Endothelial cell of umbilical vein (primary cell): ENCODE results near the gene SEMA4B.

Experiments
- POLR2A ChIP-seq: IDR thresholded peaks from 2 replicates; pipeline ENCODE4 v1.6.1; 2012; ENCODE audit warnings: low read depth, mild to moderate bottlenecking, control low read depth, low read length
- TF ChIP-seq, protein P1 (sequence below), 2 donors: IDR thresholded peaks; 1 replicate in 1 of 2; 2 replicates in 1 of 2; pipeline ENCODE4 v1.5.1; 2011; ENCODE audit warnings: low read length in 2 of 2, mild to moderate bottlenecking in 2 of 2, moderate library complexity in 2 of 2, control low read depth in 1 of 2, inconsistent platforms in 1 of 2, low read depth in 1 of 2; ENCODE audit not compliant: insufficient read depth in 1 of 2; ENCODE audit errors: extremely low read depth in 1 of 2
- TF ChIP-seq, protein P2 (sequence below): IDR thresholded peaks from 2 replicates; pipeline ENCODE4 v1.6.1; 2011; ENCODE audit not compliant: insufficient read depth, insufficient read length

DNA sequence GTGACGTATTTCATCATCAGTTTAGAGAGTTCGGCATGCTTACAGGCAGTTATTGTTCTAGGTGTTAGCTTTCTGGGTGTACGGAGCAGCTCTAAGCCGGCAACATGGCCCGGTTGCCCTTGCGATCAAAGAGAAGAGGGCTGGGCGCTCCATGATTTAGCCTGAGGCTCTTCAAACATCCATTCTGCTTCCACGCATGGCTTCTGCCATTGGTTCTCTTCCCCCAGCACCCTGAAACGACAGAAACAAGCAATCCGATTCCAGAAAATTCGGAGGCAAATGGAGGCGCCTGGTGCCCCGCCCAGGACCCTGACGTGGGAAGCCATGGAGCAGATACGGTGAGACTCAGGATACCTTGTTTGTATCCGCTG, 64.9 kb downstream of the SEMA4B start:
- TF ChIP-seq, protein P1, sequence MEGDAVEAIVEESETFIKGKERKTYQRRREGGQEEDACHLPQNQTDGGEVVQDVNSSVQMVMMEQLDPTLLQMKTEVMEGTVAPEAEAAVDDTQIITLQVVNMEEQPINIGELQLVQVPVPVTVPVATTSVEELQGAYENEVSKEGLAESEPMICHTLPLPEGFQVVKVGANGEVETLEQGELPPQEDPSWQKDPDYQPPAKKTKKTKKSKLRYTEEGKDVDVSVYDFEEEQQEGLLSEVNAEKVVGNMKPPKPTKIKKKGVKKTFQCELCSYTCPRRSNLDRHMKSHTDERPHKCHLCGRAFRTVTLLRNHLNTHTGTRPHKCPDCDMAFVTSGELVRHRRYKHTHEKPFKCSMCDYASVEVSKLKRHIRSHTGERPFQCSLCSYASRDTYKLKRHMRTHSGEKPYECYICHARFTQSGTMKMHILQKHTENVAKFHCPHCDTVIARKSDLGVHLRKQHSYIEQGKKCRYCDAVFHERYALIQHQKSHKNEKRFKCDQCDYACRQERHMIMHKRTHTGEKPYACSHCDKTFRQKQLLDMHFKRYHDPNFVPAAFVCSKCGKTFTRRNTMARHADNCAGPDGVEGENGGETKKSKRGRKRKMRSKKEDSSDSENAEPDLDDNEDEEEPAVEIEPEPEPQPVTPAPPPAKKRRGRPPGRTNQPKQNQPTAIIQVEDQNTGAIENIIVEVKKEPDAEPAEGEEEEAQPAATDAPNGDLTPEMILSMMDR (IDR thresholded peaks at IDR 0.05; ENCODE audit: extremely low read depth in 1 of 2, insufficient read depth in 1 of 2, low read depth in 1 of 2, low read length in 2 of 2) = no peak
- TF ChIP-seq POLR2A = no peak
- TF ChIP-seq, protein P2, sequence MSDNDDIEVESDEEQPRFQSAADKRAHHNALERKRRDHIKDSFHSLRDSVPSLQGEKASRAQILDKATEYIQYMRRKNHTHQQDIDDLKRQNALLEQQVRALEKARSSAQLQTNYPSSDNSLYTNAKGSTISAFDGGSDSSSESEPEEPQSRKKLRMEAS = no peak
